ENCODE data around the gene SSH3. TPM values are rescaled to one million over a fixed set of nuclear protein-coding genes. Genes with fewer than 3 reads are reported as not detected.

Gene SSH3
- total RNA-seq, 2 donors from 2014 or later = 39.1 to 44.4 TPM

- Mint-ChIP-seq H3K4me1 (no peaks in the 10 kb centered on the region), H3K4me3 (no peak overlapping the region)
- H3K27ac ChIP-seq (ENCODE audit: low read depth, low read length) = no peak overlapping the region
These were observed 9.1 kb downstream of the SSH3 start for GRCh38 chr11:67312187-67313021.

GRCh38 chr11:67313125-67313890 lies 10.0 kb downstream of the SSH3 start:
- peaks cover under 1% of the 10 kb centered on the region for H3K4me1 Mint-ChIP-seq
- H3K36me3 ChIP-seq (ENCODE audit: control insufficient read depth, insufficient read depth, low read length) = peaks cover 4% of the 10 kb centered on the region
- no peak overlapping the region for H3K9ac ChIP-seq (ENCODE audit: extremely low read depth, low read length, poor library complexity, severe bottlenecking)

More at GRCh38 chr11:67312187-67313021, 9.1 kb downstream of the SSH3 start:
- H3K9ac ChIP-seq (ENCODE audit: extremely low read depth, low read length, poor library complexity, severe bottlenecking) = no peak overlapping the region
- H3K4me1 ChIP-seq (ENCODE audit: control insufficient read depth, insufficient read depth, low read length) = no peaks in the 10 kb centered on the region
- TF ChIP-seq CTCF (conservative IDR thresholded peaks at IDR 0.05) = no peak
- DNase-seq = no peak
- H3K9me3 Mint-ChIP-seq = no peaks in the 10 kb centered on the region
- no peaks in the 10 kb centered on the region for H3K9me3 ChIP-seq (ENCODE audit: control insufficient read depth, low read length)
- peaks cover 4% of the 10 kb centered on the region for H3K36me3 ChIP-seq (ENCODE audit: control insufficient read depth, insufficient read depth, low read length)
- WGBS, 2 experiments (ENCODE audit: insufficient coverage in 1 of 2, insufficient read length in 1 of 2) = 92 to 94% methylated on average over 20 to 22 of the region's 22 CpGs
- H3K4me3 ChIP-seq (ENCODE audit: low read length) = no peak overlapping the region
- H3K27ac Mint-ChIP-seq = no peak overlapping the region
- H3K27me3 ChIP-seq (ENCODE audit: control insufficient read depth, insufficient read depth, low read length, poor library complexity, severe bottlenecking) = no peaks in the 10 kb centered on the region
- H3K27me3 Mint-ChIP-seq (ENCODE audit: insufficient read depth) = no peaks in the 10 kb centered on the region
- peaks cover 6% of the 10 kb centered on the region for H3K36me3 Mint-ChIP-seq (ENCODE audit: low read depth)

More at GRCh38 chr11:67313125-67313890, 10.0 kb downstream of the SSH3 start:
- Mint-ChIP-seq H3K4me3 (no peak overlapping the region), H3K27ac (no peak overlapping the region), H3K27me3 (ENCODE audit: insufficient read depth) (peaks cover 5% of the 10 kb centered on the region), H3K36me3 (ENCODE audit: low read depth) (peaks cover 6% of the 10 kb centered on the region), H3K9me3 (no peaks in the 10 kb centered on the region)
- TF ChIP-seq CTCF (conservative IDR thresholded peaks at IDR 0.05) = no peak
- no peak for DNase-seq
- Histone ChIP-seq H3K9me3 (ENCODE audit: control insufficient read depth, low read length) (no peaks in the 10 kb centered on the region), H3K27ac (ENCODE audit: low read depth, low read length) (no peak overlapping the region), H3K4me1 (ENCODE audit: control insufficient read depth, insufficient read depth, low read length) (no peaks in the 10 kb centered on the region), H3K27me3 (ENCODE audit: control insufficient read depth, insufficient read depth, low read length, poor library complexity, severe bottlenecking) (peaks cover 3% of the 10 kb centered on the region), H3K4me3 (ENCODE audit: low read length) (no peak overlapping the region)
- WGBS, 2 experiments (ENCODE audit: insufficient coverage in 1 of 2, insufficient read length in 1 of 2) = 85 to 91% methylated on average over 9 to 11 of the region's 11 CpGs
